Lung (tissue), 12 donors: ENCODE measurements around the gene RPS6KA4. TPM values are rescaled to one million over a fixed set of nuclear protein-coding genes. Genes with fewer than 3 reads are reported as not detected.
A peak's percentile ranks its signal among the peaks of the same experiment; 100 is the strongest.

Experiments
- ATAC-seq: fragments of 200-7000 bp; cut with Tn5 transposase; one replicate; pipeline ENCODE4 v1.9.1; 2020; ENCODE audit warnings: moderate number of reproducible peaks; ENCODE audit not compliant: insufficient read depth, low FRiP score
- DNase-seq, 3 donors: peaks; one replicate each; pipeline ENCODE4 v3.0.0-alpha.2; 2013 to 2017
- H3K27ac ChIP-seq, 2 donors: one replicate each; pipeline ENCODE4 v1.5.1; 2013; ENCODE audit warnings: mild to moderate bottlenecking in 2 of 2, moderate library complexity in 2 of 2, control low read depth in 1 of 2, inconsistent platforms in 1 of 2, low read depth in 1 of 2, low read length in 1 of 2
- H3K27me3 ChIP-seq, 3 donors: one replicate each; pipeline ENCODE4 v1.5.1; 2013; ENCODE audit warnings: low read length in 2 of 3; ENCODE audit not compliant: control insufficient read depth in 3 of 3, insufficient read depth in 3 of 3
- H3K36me3 ChIP-seq, 4 donors: one replicate each; pipeline ENCODE4 v1.5.1; 2013; ENCODE audit warnings: low read length in 4 of 4, mild to moderate bottlenecking in 1 of 4, moderate library complexity in 1 of 4; ENCODE audit not compliant: control insufficient read depth in 4 of 4, insufficient read depth in 4 of 4
- H3K4me1 ChIP-seq, 5 donors: one replicate each; pipeline ENCODE4 v1.5.1; 2013; ENCODE audit warnings: low read length in 5 of 5, mild to moderate bottlenecking in 2 of 5, moderate library complexity in 1 of 5; ENCODE audit not compliant: control insufficient read depth in 5 of 5, insufficient read depth in 5 of 5
- H3K4me3 ChIP-seq: one replicate; pipeline ENCODE4 v1.5.1; 2013; ENCODE audit warnings: mild to moderate bottlenecking, control low read depth, moderate library complexity
- H3K9ac ChIP-seq, 2 donors: one replicate each; pipeline ENCODE4 v1.5.1; 2013; ENCODE audit warnings: low read length in 2 of 2, control low read depth in 1 of 2; ENCODE audit not compliant: insufficient read depth in 1 of 2
- H3K9me3 ChIP-seq, 4 donors: one replicate each; pipeline ENCODE4 v1.5.1; 2013; ENCODE audit warnings: low read length in 3 of 4, mild to moderate bottlenecking in 1 of 4, moderate library complexity in 1 of 4; ENCODE audit not compliant: control insufficient read depth in 4 of 4, insufficient read depth in 3 of 4
- CTCF ChIP-seq: IDR thresholded peaks from 2 replicates; pipeline ENCODE4 v1.5.1; 2012; ENCODE audit warnings: mild to moderate bottlenecking; ENCODE audit errors: control extremely low read depth, extremely low read depth
- WGBS, 2 donors: extraction: QIAGEN DNeasy Blood & Tissue Kit; methylation state at CpG; one replicate each; pipeline ENCODE4 v1.1.7; 2013; 5-methylcytosine and 5-hydroxymethylcytosine counted together
- polyA plus RNA-seq, 2 donors: library from polyadenylated mRNA; stranded (reverse); fragments of 200-250 nt; gene quantifications; one replicate each; pipeline ENCODE4 v1.2.1, GENCODE V29; 2013
- total RNA-seq, 2 donors: library from RNA; depleted of rRNA in 1 of 2; stranded (reverse); fragments of >200 nt in 1 of 2; gene quantifications; one replicate each; pipeline ENCODE4 v1.2.1, GENCODE V29; 2014 to 2021
- donor health status: control.
- donor health status: control.
- donor health status: Bipolar disorder and iron deficiency.
- donor health status: healthy.
- donor health status: DM: yes; HTN: yes; CAD: no.

Gene RPS6KA4
- total and polyA plus RNA-seq, 4 donors = 25.3 to 53.8 (median 35.4) TPM

DNA sequence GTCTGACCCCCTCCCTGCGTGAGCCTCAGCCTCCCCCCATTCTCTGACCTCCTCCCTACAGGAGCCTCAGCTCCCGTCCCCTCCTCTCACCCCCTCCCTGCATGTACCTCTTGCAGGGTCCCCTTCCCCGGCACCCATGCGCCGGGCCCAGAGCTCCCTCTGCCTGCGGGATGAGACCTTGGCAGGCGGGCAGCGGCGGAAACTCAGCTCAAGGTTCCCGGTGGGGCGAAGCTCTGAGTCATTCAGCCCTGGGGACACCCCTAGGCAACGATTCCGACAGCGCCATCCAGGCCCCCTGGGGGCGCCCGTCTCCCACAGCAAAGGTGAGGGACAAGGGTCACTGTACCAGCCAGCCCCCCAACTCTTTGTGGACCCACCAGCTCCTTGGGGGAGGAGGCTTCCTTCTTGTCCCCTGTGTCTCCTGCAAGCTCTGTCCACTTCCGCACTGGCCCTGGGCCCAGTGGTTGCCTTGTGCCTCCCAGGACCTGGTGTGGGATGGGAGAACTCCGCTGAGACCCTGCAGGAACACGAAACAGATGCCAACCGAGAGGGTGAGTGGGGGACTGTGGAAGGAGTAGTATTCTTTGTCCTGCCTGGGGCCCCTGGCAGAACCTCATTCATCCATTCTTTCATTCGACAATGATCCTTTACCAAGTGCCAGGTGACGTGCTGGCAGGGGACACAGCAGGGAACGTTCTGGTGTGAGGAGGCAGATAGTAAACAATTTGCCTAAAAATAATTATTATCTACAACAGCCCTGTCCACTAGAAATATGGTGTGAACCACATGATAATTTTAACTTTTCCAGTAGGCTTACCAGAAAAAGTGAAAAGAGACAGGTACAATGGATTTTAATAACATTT lies 3.7 kb upstream of the RPS6KA4 start:
- Histone ChIP-seq H3K27me3 (no peaks in the 10 kb centered on the region), H3K4me3 (no peak overlapping the region), H3K9ac (no peak overlapping the region), H3K27ac (peak overlapping the region in 1 of 2 donors; percentile 41), H3K36me3 (peaks cover 0 to 2% (median 0%) of the 10 kb centered on the region in 4 donors), H3K9me3 (no peaks in the 10 kb centered on the region), H3K4me1 (peaks cover 0 to 23% (median 17%) of the 10 kb centered on the region in 5 donors)
- WGBS, 2 donors = 18 to 20% methylated on average over 23 of the region's 23 CpGs
- peak; percentile 37 for TF ChIP-seq CTCF
- peak; percentile 70 to 76 (median 72) for DNase-seq
- peak; percentile 51 for ATAC-seq

GRCh38 chr11:64356498-64357411 lies 2.2 kb upstream of the RPS6KA4 start:
- H3K4me1 ChIP-seq = peaks cover 0 to 23% (median 19%) of the 10 kb centered on the region in 5 donors
- no peak overlapping the region for H3K9ac ChIP-seq
- WGBS, 2 donors = 87 to 89% methylated on average over 23 to 25 of the region's 25 CpGs
- no peak for DNase-seq
- H3K4me3 ChIP-seq = no peak overlapping the region
- no peak overlapping the region for H3K27ac ChIP-seq
- no peak for ATAC-seq
- no peaks in the 10 kb centered on the region for H3K9me3 ChIP-seq
- no peaks in the 10 kb centered on the region for H3K27me3 ChIP-seq
- TF ChIP-seq CTCF = no peak
- peaks cover 0 to 15% (median 0%) of the 10 kb centered on the region in 4 donors for H3K36me3 ChIP-seq

DNA sequence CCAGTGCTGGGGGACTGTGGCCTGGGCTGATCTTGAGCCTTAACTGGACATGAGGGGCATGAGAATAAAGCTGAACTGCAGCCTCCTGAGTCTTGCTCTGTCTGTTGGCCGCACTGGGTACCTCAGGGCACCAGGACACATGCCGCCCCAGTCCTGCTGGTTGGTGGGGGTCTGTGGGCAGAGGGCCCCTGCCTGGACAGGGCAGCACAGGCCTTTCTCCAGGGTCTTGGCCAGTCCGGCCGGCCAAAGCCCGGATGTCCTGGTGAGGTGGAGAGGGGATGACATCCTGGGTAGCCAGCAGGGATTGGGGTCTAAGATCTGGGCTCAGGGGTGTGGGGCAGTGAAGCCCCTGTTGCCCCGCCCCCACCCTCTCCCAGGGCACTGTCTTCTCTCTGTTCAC lies 1.5 kb upstream of the RPS6KA4 start:
- H3K27ac ChIP-seq = no peak overlapping the region

More for the DNA sequence above, 1.5 kb upstream of the RPS6KA4 start:
- no peaks in the 10 kb centered on the region for H3K9me3 ChIP-seq
- H3K36me3 ChIP-seq = peaks cover 0 to 22% (median 5%) of the 10 kb centered on the region in 4 donors
- DNase-seq (no peak), ATAC-seq (no peak)
- peaks cover 0 to 23% (median 19%) of the 10 kb centered on the region in 5 donors for H3K4me1 ChIP-seq
- H3K4me3 ChIP-seq = no peak overlapping the region
- no peaks in the 10 kb centered on the region for H3K27me3 ChIP-seq
- H3K9ac ChIP-seq = no peak overlapping the region
- 96% methylated on average over 6 of the region's 6 CpGs for WGBS, 2 donors
- TF ChIP-seq CTCF = no peak
